H9 (cell line): ENCODE measurements around the gene DUS1L. TPM values are rescaled to one million over a fixed set of nuclear protein-coding genes. Genes with fewer than 3 reads are reported as not detected.

ENCODE experiments used
- DNase-seq: peaks from one replicate; pipeline ENCODE4 v3.0.0-alpha.2; 2017
- H2AFZ ChIP-seq: one replicate; pipeline ENCODE4 v1.6.1; 2013; ENCODE audit warnings: mild to moderate bottlenecking, low read length, control low read depth, moderate library complexity
- H2AK5ac ChIP-seq: 2 replicates; pipeline ENCODE4 v1.6.1; 2013; ENCODE audit warnings: low read length, control low read depth, mixed read lengths; ENCODE audit not compliant: insufficient read length
- H2BK120ac ChIP-seq: one replicate; pipeline ENCODE4 v1.6.1; 2013; ENCODE audit warnings: low read depth, mild to moderate bottlenecking, low read length, control low read depth, inconsistent platforms; ENCODE audit not compliant: poor library complexity, severe bottlenecking
- H2BK12ac ChIP-seq: 2 replicates; pipeline ENCODE4 v1.6.1; 2013; ENCODE audit warnings: low read length, control low read depth, mixed read lengths, low read depth; ENCODE audit not compliant: insufficient read length
- H2BK15ac ChIP-seq: 2 replicates; pipeline ENCODE4 v1.6.1; 2013; ENCODE audit warnings: low read depth, low read length, control low read depth
- H2BK20ac ChIP-seq: one replicate; pipeline ENCODE4 v1.6.1; 2013; ENCODE audit warnings: low read depth, mild to moderate bottlenecking, low read length, control low read depth, inconsistent platforms; ENCODE audit not compliant: poor library complexity, severe bottlenecking
- H2BK5ac ChIP-seq: 2 replicates; pipeline ENCODE4 v1.6.1; 2013; ENCODE audit warnings: low read length, control low read depth, mixed read lengths; ENCODE audit not compliant: insufficient read length
- H3K14ac ChIP-seq: 2 replicates; pipeline ENCODE4 v1.6.1; 2013; ENCODE audit warnings: low read length, control low read depth; ENCODE audit not compliant: insufficient read depth
- H3K18ac ChIP-seq: 2 replicates; pipeline ENCODE4 v1.6.1; 2013; ENCODE audit warnings: low read depth, mild to moderate bottlenecking, mixed read lengths, low read length, control low read depth; ENCODE audit not compliant: insufficient read length
- H3K23ac ChIP-seq: 2 replicates; pipeline ENCODE4 v1.6.1; 2013; ENCODE audit warnings: low read length, control low read depth, mixed read lengths, low read depth; ENCODE audit not compliant: insufficient read length
- H3K23me2 ChIP-seq: 2 replicates; pipeline ENCODE4 v1.6.1; 2013; ENCODE audit warnings: low read depth, mild to moderate bottlenecking, mixed read lengths, low read length, control low read depth; ENCODE audit not compliant: insufficient read length, poor library complexity, severe bottlenecking
- H3K27ac ChIP-seq: 2 replicates; pipeline ENCODE4 v1.5.1; 2013; ENCODE audit warnings: low read length, control low read depth, mixed read lengths, low read depth; ENCODE audit not compliant: insufficient read length
- H3K27me3 ChIP-seq: 2 replicates; pipeline ENCODE4 v1.6.1; 2013; ENCODE audit warnings: low read length, control low read depth, inconsistent platforms; ENCODE audit not compliant: insufficient read depth
- H3K4ac ChIP-seq: 2 replicates; pipeline ENCODE4 v1.6.1; 2013; ENCODE audit warnings: low read depth, mild to moderate bottlenecking, control low read depth, inconsistent platforms, low read length, moderate library complexity
- H3K4me1 ChIP-seq: 2 replicates; pipeline ENCODE4 v1.6.1; 2013; ENCODE audit warnings: low read length, control low read depth, inconsistent platforms; ENCODE audit not compliant: insufficient read depth
- H3K4me2 ChIP-seq: 2 replicates; pipeline ENCODE4 v1.6.1; 2013; ENCODE audit warnings: low read length, control low read depth, mixed read lengths; ENCODE audit not compliant: insufficient read length, insufficient read depth
- H3K56ac ChIP-seq: 2 replicates; pipeline ENCODE4 v1.6.1; 2013; ENCODE audit warnings: low read depth, mild to moderate bottlenecking, mixed read lengths, low read length, control low read depth; ENCODE audit not compliant: insufficient read length
- H3K79me1 ChIP-seq: 2 replicates; pipeline ENCODE4 v1.6.1; 2013; ENCODE audit warnings: low read depth, mild to moderate bottlenecking, moderate library complexity, low read length, control low read depth, inconsistent platforms; ENCODE audit not compliant: insufficient read depth, poor library complexity, severe bottlenecking
- H3K79me2 ChIP-seq: 2 replicates; pipeline ENCODE4 v1.6.1; 2013; ENCODE audit warnings: low read length, control low read depth, inconsistent platforms; ENCODE audit not compliant: insufficient read depth
- H3K9ac ChIP-seq: 2 replicates; pipeline ENCODE4 v1.6.1; 2013; ENCODE audit warnings: low read length, control low read depth, mixed read lengths; ENCODE audit not compliant: insufficient read length; ENCODE audit errors: extremely low read depth
- H3K9me3 ChIP-seq: one replicate; pipeline ENCODE4 v1.6.1; 2013; ENCODE audit warnings: low read depth, low read length, inconsistent platforms; ENCODE audit not compliant: control insufficient read depth
- H3T11ph ChIP-seq: one replicate; pipeline ENCODE4 v1.6.1; 2013; ENCODE audit warnings: mild to moderate bottlenecking, low read length, control low read depth, inconsistent platforms
- H4K20me1 ChIP-seq: one replicate; pipeline ENCODE4 v1.6.1; 2013; ENCODE audit not compliant: control insufficient read depth, insufficient read length, insufficient read depth
- H4K5ac ChIP-seq: 2 replicates; pipeline ENCODE4 v1.6.1; 2013; ENCODE audit warnings: low read depth, mild to moderate bottlenecking, mixed read lengths, low read length, control low read depth; ENCODE audit not compliant: insufficient read length
- H4K8ac ChIP-seq: replicated peaks from 2 replicates; pipeline ENCODE4 v1.6.1; 2013; ENCODE audit warnings: low read length, control low read depth, mixed read lengths, low read depth; ENCODE audit not compliant: insufficient read length
- H4K91ac ChIP-seq: 2 replicates; pipeline ENCODE4 v1.6.1; 2013; ENCODE audit warnings: low read depth, mild to moderate bottlenecking, moderate library complexity, mixed read lengths, low read length, control low read depth; ENCODE audit not compliant: insufficient read length
- H3K27ac Mint-ChIP-seq, 3 experiments: 2 replicates in 2 of 3; 3 replicates in 1 of 3; pipeline ENCODE4 v1.8.0; 2020 to 2021; ENCODE audit warnings: mixed read lengths in 3 of 3, mild to moderate bottlenecking in 1 of 3, moderate library complexity in 1 of 3
- H3K27me3 Mint-ChIP-seq: 2 replicates; pipeline ENCODE4 v1.8.0; 2021; ENCODE audit warnings: low read depth, mild to moderate bottlenecking, moderate library complexity, mixed read lengths
- H3K36me3 Mint-ChIP-seq, 3 experiments: 2 replicates in 2 of 3; 3 replicates in 1 of 3; pipeline ENCODE4 v1.8.0; 2020 to 2021; ENCODE audit warnings: low read depth in 3 of 3, mixed read lengths in 3 of 3; ENCODE audit not compliant: insufficient read depth in 1 of 3
- H3K4me1 Mint-ChIP-seq, 2 experiments: 2 replicates each; pipeline ENCODE4 v1.8.0; 2020; ENCODE audit warnings: mixed read lengths in 2 of 2
- H3K4me3 Mint-ChIP-seq, 2 experiments: 2 replicates in 1 of 2; 3 replicates in 1 of 2; pipeline ENCODE4 v1.8.0; 2020 to 2021; ENCODE audit warnings: mild to moderate bottlenecking in 2 of 2, mixed read lengths in 2 of 2, moderate library complexity in 1 of 2
- H3K9me3 Mint-ChIP-seq, 2 experiments: 2 replicates in 1 of 2; 3 replicates in 1 of 2; pipeline ENCODE4 v1.8.0; 2020; ENCODE audit warnings: mild to moderate bottlenecking in 2 of 2, mixed read lengths in 2 of 2, moderate library complexity in 1 of 2
- CTCF ChIP-seq: fragments of 200-600 bp; sonication (generic); conservative IDR thresholded peaks from 3 replicates; pipeline ENCODE4 v1.8.0; 2021; ENCODE audit warnings: antibody characterized with exemption, mild to moderate bottlenecking
- WGBS: extraction: QIAGEN DNeasy Blood & Tissue Kit; methylation state at CpG from one replicate; pipeline ENCODE4 v1.1.7; 2013; ENCODE audit warnings: missing lambda C conversion rate, low lambda C conversion rate, mixed read lengths; ENCODE audit not compliant: insufficient read length; ENCODE audit errors: extremely low coverage; 5-methylcytosine and 5-hydroxymethylcytosine counted together
- total RNA-seq: library from RNA; stranded (reverse); gene quantifications from 2 replicates; pipeline ENCODE4 v1.2.1, GENCODE V29; 2021

The DUS1L gene
- total RNA-seq, 1 experiment from 2014 or later, result 103 TPM

GRCh38 chr17:82098169-82098938, 32.8 kb upstream of the DUS1L start, which contains the start of gene FASN:
Gene FASN (minus strand): TSS chr17:82098236. CDS start chr17:82096445, 1,791 bp downstream.
- Mint-ChIP-seq H3K9me3 (no peaks in the 10 kb centered on the region), H3K4me3 (peak within 1 kb of the TSS; percentile 74 to 82), H3K27me3 (no peaks in the 10 kb centered on the region), H3K4me1 (peaks cover 24 to 49% of the 10 kb centered on the region in 2 experiments), H3K36me3 (peaks cover 5 to 26% (median 25%) of the 10 kb centered on the region in 3 experiments; a peak in 6 of 7 replicates), H3K27ac (no peak within 1 kb of the TSS)
- Histone ChIP-seq H3K27ac (no peak within 1 kb of the TSS), H4K5ac (no peak within 1 kb of the TSS), H3K79me2 (peaks cover 20% of the 10 kb centered on the region; the same call in 1 of the 2 replicates), H3K4ac (peak within 1 kb of the TSS; percentile 61), H3K27me3 (no peaks in the 10 kb centered on the region), H3K4me2 (peak within 1 kb of the TSS; percentile 73), H3K9ac (peak within 1 kb of the TSS; percentile 64), H2BK15ac (no peak within 1 kb of the TSS), H2AFZ (no peak within 1 kb of the TSS), H3K23me2 (peaks cover 14% of the 10 kb centered on the region), H4K8ac (no peak within 1 kb of the TSS), H3K14ac (peak within 1 kb of the TSS; percentile 97), H3K4me1 (no peaks in the 10 kb centered on the region), H2BK120ac (peak within 1 kb of the TSS; percentile 94), H4K20me1 (no peaks in the 10 kb centered on the region), H3K23ac (no peak within 1 kb of the TSS), H3K56ac (no peak within 1 kb of the TSS), H2BK5ac (no peak within 1 kb of the TSS), H3K9me3 (no peaks in the 10 kb centered on the region), H4K91ac (peak within 1 kb of the TSS; percentile 90), H2BK20ac (no peak within 1 kb of the TSS), H3K79me1 (peaks cover 7% of the 10 kb centered on the region), H3K18ac (peak within 1 kb of the TSS; percentile 94), H2BK12ac (no peak within 1 kb of the TSS), H2AK5ac (no peak within 1 kb of the TSS), H3T11ph (no peak within 1 kb of the TSS)
- DNase-seq, result peak; percentile 97
- peak; percentile 55 for TF ChIP-seq CTCF
- WGBS, result no CpG with 5 or more reads among the region's 124 CpGs
